Measurements from ENCODE around the gene ADRB2.

ADRB2 gene

GRCh38 chr5:148861696-148862095, 35.3 kb downstream of the ADRB2 start:
- no peaks in the 10 kb centered on the region for H3K9me2 ChIP-seq (ENCODE audit: low read depth, low read length)
- TF ChIP-seq EZH2 (IDR thresholded peaks at IDR 0.05; ENCODE audit: borderline replicate concordance, low read length) = no peak
- TF ChIP-seq, protein P1, sequence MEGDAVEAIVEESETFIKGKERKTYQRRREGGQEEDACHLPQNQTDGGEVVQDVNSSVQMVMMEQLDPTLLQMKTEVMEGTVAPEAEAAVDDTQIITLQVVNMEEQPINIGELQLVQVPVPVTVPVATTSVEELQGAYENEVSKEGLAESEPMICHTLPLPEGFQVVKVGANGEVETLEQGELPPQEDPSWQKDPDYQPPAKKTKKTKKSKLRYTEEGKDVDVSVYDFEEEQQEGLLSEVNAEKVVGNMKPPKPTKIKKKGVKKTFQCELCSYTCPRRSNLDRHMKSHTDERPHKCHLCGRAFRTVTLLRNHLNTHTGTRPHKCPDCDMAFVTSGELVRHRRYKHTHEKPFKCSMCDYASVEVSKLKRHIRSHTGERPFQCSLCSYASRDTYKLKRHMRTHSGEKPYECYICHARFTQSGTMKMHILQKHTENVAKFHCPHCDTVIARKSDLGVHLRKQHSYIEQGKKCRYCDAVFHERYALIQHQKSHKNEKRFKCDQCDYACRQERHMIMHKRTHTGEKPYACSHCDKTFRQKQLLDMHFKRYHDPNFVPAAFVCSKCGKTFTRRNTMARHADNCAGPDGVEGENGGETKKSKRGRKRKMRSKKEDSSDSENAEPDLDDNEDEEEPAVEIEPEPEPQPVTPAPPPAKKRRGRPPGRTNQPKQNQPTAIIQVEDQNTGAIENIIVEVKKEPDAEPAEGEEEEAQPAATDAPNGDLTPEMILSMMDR (IDR thresholded peaks at IDR 0.05; ENCODE audit: low read length) = no peak
- no peak overlapping the region for H3K9ac ChIP-seq (ENCODE audit: low read length)
- no peaks in the 10 kb centered on the region for H3K79me2 ChIP-seq (ENCODE audit: insufficient read depth, low read length)
- no peaks in the 10 kb centered on the region for H3K4me1 ChIP-seq (ENCODE audit: insufficient read depth, low read length, severe bottlenecking)
- H3K4me3 ChIP-seq (ENCODE audit: low read depth, low read length, poor library complexity, severe bottlenecking) = no peak overlapping the region
- H4K20me1 ChIP-seq (ENCODE audit: insufficient read depth, low read length) = no peaks in the 10 kb centered on the region
- H3K9me3 ChIP-seq (ENCODE audit: low read length) = no peaks in the 10 kb centered on the region
- no peaks in the 10 kb centered on the region for H3K27me3 ChIP-seq (ENCODE audit: insufficient read depth, low read length)
- no peak overlapping the region for H2AFZ ChIP-seq (ENCODE audit: low read length)
- H3K36me3 ChIP-seq (ENCODE audit: insufficient read depth, low read length) = no peaks in the 10 kb centered on the region
- no peaks in the 10 kb centered on the region for H3F3A ChIP-seq (ENCODE audit: insufficient read depth, low read length)
- no peak overlapping the region for H3K4me2 ChIP-seq (ENCODE audit: low read length)
- H3K27ac ChIP-seq (ENCODE audit: low read depth, low read length, poor library complexity, severe bottlenecking) = no peak overlapping the region

- no peaks in the 10 kb centered on the region for H3F3A ChIP-seq (ENCODE audit: insufficient read depth, low read length)
- no peak overlapping the region for H2AFZ ChIP-seq (ENCODE audit: low read length)
- H3K9me2 ChIP-seq (ENCODE audit: low read depth, low read length) = no peaks in the 10 kb centered on the region
- no peak overlapping the region for H3K9ac ChIP-seq (ENCODE audit: low read length)
- no peak for TF ChIP-seq EZH2 (IDR thresholded peaks at IDR 0.05; ENCODE audit: borderline replicate concordance, low read length)
- TF ChIP-seq, protein P1 (IDR thresholded peaks at IDR 0.05; ENCODE audit: low read length) = no peak
- no peaks in the 10 kb centered on the region for H3K27me3 ChIP-seq (ENCODE audit: insufficient read depth, low read length)
- no peaks in the 10 kb centered on the region for H3K9me3 ChIP-seq (ENCODE audit: low read length)
- no peaks in the 10 kb centered on the region for H3K36me3 ChIP-seq (ENCODE audit: insufficient read depth, low read length)
- H3K27ac ChIP-seq (ENCODE audit: low read depth, low read length, poor library complexity, severe bottlenecking) = no peak overlapping the region
- no peak overlapping the region for H3K4me2 ChIP-seq (ENCODE audit: low read length)
- H3K4me3 ChIP-seq (ENCODE audit: low read depth, low read length, poor library complexity, severe bottlenecking) = no peak overlapping the region
- no peaks in the 10 kb centered on the region for H4K20me1 ChIP-seq (ENCODE audit: insufficient read depth, low read length)
- no peaks in the 10 kb centered on the region for H3K4me1 ChIP-seq (ENCODE audit: insufficient read depth, low read length, severe bottlenecking)
- H3K79me2 ChIP-seq (ENCODE audit: insufficient read depth, low read length) = no peaks in the 10 kb centered on the region
These were observed 37.9 kb downstream of the ADRB2 start for GRCh38 chr5:148864113-148864841.

- Histone ChIP-seq H3K4me2 (ENCODE audit: low read length) (no peak overlapping the region), H3K9me3 (ENCODE audit: low read length) (no peaks in the 10 kb centered on the region), H3K4me1 (ENCODE audit: insufficient read depth, low read length, severe bottlenecking) (no peaks in the 10 kb centered on the region), H3K27me3 (ENCODE audit: insufficient read depth, low read length) (no peaks in the 10 kb centered on the region), H3K9me2 (ENCODE audit: low read depth, low read length) (no peaks in the 10 kb centered on the region), H3F3A (ENCODE audit: insufficient read depth, low read length) (no peaks in the 10 kb centered on the region), H3K79me2 (ENCODE audit: insufficient read depth, low read length) (no peaks in the 10 kb centered on the region), H3K27ac (ENCODE audit: low read depth, low read length, poor library complexity, severe bottlenecking) (no peak overlapping the region), H3K4me3 (ENCODE audit: low read depth, low read length, poor library complexity, severe bottlenecking) (no peak overlapping the region), H3K36me3 (ENCODE audit: insufficient read depth, low read length) (no peaks in the 10 kb centered on the region), H3K9ac (ENCODE audit: low read length) (no peak overlapping the region), H2AFZ (ENCODE audit: low read length) (no peak overlapping the region), H4K20me1 (ENCODE audit: insufficient read depth, low read length) (no peaks in the 10 kb centered on the region)
- no peak for TF ChIP-seq EZH2 (IDR thresholded peaks at IDR 0.05; ENCODE audit: borderline replicate concordance, low read length)
- TF ChIP-seq, protein P1 (IDR thresholded peaks at IDR 0.05; ENCODE audit: low read length) = no peak
These were observed 39.6 kb downstream of the ADRB2 start for GRCh38 chr5:148866024-148866423.
